Smooth muscle cell of the brain vasculature (primary cell): Measurements from ENCODE around the gene DNAH10.
"Not testable (repeated sequence)": the region's sequence is repeated elsewhere in the genome, so short reads cannot be mapped to it uniquely, and the experiment has no call there.

ENCODE experiments used
- DNase-seq: peaks from one replicate; pipeline ENCODE4 v3.0.0-alpha.2; 2012; ENCODE audit warnings: low read depth, low spot score

Gene DNAH10

DNA sequence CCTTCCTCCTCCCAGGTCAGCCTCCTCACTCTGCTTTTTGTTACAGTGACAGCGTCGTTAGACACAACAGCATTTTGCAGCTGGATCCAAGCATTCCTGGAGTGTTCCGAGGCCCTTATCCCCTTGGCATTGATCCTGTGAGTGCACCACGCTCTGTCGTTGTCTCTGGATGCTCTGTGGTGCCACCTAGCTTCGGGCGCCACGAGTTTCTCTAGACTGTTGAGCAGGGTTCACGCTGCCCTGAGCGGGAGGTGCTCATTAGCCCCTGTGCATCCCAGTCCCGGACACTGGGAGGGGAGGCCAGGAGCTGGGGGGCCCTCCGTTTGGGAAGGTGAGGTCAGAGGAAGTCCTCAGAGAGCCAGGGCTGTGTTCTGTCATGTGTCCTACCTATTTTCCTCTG is 17.3 kb upstream of the DNAH10 start:
- no peak for DNase-seq

DNA sequence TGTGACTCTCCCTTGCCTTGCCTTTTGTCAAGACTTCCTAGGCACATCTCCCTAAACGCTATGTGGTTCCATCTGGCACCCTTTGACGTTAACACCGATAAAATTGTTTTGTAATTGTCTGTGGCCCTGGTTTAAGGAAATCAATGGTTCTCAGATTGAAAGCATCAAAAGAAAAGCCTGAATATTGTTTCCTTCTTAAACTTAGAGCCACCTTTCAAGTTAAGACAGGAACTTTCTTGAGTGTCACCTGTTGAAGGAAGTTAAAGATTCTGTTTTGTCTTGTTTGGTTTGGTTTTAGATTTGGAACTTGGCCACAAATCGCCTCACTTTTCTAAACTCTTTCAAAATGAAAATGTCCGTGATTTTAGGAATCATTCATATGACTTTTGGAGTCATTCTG is 14.8 kb upstream of the DNAH10 start:
- DNase-seq: no peak

DNA sequence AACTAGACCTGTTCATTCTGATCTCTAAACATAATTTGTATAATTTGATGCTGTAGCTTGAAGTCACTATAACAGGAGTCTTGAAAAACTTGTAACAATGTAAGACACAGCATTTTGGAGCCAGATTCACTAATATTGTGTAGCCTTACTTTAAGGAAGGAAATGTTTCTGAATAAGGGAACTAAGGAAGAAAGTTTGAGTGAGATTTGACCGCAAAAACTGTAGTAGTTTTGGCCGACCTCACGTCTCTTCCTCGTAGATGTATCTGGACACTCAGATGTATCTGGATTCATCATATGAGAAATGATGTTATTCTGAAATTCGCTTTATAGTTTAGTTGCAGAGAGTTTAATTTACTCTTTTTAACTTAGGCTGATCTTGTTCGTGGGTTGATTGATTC is 13.9 kb upstream of the DNAH10 start:
- DNase-seq: no peak

DNA sequence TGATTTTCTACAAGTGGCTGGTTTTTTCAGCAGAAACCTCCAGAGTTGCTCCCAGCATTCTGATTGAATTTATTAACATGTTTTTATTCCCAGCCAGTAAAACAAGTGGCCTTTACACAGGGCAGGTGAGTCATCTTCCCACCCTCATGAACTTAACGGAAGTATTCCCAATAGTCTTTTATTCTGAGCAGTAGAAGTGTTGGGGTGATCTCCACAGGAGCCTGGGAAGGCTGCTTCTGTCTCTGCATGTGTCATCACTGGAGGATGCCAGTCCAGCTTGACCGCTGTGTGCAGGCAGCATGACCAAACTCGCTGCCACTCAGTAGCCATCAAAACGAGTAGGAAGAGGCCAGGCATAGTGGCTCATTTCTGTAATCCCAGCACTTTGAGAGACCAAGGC is 13.4 kb upstream of the DNAH10 start:
- DNase-seq: peak; percentile 39

DNA sequence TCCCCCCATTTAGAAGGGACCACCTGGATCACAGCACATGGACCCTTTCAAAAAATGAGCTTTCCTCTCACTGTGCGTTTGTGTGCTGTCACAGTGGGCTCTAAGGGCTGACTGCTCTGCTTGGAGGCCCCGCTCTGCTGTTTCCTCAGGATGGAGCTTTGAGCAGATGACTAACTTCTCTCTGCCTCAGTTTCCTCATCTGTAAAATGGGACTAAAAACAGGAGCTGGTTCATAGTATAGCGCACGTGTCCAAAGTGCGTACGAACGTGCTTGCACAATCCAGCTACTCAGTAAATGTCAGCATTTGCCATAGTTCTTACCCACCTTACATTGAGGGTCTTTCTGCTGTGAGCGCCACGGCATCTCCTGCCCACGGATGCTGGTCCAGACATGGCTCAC is 12.7 kb upstream of the DNAH10 start:
- DNase-seq: no peak

DNA sequence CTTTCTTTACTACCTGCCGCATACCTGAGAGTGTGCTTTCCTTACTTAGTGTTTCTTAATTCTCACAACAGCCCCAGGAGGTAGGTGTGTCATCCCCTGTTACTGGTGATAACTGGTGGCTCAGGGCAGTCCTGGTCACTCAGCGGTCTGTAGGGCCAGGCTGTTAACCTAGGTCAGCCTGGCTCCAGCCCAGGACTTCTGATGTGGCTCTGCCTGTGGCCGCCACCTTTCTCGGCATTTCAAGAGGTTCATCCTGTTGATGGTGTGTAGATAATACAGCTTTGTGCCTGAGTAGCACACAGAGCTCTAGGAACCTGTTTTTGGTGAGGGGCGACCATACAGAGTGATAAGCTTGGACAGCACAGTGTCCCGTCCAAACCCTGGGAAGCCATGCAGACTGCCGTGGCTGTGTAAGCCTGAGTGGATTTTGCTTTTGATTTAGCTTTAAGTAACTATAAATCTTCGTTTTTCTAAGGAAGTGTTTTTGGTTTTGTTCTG is 11.9 kb upstream of the DNAH10 start:
- no peak for DNase-seq

DNA sequence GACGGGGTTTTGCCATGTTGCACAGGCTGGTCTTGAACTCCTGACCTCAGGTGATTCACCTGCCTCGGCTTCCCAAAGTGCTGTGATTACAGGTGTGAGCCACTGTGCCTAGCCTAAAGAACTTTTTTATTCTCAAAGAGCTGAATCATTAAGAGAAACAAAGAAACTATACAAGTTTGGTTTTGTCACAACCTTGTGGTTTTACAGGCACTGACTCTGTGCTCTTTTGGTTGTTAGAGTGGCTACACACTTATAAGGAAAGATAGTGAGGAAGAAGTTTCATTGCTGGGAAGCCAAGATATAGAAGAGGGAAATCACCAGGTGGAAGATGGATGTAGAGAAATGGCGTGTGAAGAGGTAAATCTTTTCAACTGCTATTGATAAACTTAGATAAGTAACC is 10.1 kb upstream of the DNAH10 start:
- no peak for DNase-seq

DNA sequence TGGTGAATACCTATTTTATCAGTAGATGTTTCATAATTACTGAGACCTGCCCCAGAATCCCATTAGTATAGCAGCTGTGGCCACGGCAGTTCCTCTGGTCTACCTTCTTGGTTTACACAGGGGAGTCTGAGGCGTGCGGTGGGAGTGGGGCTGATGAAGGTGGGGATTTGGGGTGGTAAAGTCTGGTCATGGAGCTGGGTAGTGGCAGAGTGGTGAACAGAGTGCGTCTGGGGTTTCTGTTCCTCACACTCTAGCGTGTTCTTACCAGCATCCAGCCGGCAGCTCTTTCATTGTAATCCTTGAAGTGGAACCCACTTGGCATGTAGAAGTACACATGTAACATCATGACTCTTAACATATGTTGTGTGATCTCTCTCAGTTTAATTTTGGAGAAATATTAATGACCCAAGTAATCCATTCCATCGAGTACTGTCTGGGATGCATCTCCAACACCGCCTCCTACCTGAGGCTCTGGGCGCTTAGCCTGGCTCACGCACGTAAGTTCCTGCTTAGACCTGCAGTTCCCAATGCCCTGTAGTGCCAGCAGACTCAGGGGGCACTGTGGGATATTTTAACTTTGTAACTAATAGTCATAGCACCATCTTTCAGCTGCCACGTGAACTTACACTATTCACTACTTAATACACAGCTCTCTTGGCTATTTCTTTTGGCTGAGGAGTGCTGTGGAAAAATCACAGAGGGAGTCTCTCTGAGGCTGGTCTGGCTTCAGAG is 7.9 kb upstream of the DNAH10 start:
- DNase-seq: no peak

DNA sequence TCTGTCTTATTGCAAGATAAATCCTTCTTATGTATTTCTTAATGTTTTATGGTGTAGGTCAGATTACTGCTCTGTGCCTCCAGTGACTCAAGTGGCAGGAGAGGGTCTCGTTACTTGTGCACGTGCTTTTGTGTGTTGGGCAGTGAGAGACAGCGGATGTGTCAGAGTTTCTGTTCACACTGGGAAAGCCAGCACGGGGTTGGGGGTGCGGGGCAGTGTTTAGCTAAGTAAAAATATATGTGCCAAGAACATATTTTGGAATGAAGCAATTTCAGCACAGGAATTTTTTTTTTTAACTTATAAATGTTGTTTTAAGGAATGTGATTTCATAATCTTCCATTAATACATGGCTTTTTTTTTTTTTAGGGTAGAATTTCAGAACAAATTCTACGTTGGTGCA is 4.5 kb upstream of the DNAH10 start:
- no peak for DNase-seq

DNA sequence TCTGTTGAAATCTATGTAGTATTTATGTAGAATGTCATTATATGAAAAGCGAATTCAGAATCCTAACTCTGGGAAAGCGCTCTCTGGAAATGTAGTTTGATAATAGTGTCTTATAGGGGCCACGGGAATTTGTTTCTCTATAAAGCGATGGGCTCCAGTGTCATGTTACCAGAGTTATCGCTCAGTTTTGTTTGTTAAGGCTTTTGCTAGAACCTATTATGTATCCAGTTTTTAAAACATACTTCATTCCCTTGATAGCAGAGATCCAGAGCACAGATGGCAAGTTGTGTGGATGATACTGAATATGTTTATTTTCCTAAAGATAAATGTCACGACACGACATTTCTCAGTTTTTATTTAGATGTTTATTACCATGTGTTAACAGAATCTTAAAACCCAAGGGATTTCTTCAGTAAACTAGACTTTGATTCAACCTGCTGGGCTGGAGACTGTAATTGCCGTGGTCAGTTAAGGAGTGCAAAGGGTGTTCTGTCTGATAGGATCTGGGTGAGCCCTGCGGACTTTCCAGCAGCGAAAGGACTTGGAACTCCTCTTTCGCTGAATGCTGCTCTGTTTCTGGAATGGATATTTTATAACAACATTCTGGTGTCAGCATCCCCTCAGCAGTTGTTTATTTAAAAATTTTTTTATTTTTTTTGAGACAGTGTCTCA is 1.7 kb upstream of the DNAH10 start:
- no peak for DNase-seq

DNA sequence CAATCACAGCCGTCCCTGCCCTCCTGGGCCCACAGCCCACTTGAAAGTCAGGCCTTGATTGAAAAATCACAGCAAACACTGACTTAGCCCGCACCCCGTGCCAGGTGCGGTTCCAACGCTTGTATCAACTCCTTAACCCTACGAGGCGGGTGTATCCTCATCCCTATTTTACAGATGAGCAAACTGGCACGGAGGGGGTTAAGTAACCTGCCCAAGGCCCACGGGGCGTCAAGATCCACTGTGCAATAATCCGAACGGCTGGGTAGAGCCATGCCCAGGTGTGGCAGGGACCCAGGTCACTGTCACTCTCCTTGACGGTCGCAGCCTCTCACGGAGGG is 583 bp downstream of the DNAH10 start:
- no peak for DNase-seq

DNA sequence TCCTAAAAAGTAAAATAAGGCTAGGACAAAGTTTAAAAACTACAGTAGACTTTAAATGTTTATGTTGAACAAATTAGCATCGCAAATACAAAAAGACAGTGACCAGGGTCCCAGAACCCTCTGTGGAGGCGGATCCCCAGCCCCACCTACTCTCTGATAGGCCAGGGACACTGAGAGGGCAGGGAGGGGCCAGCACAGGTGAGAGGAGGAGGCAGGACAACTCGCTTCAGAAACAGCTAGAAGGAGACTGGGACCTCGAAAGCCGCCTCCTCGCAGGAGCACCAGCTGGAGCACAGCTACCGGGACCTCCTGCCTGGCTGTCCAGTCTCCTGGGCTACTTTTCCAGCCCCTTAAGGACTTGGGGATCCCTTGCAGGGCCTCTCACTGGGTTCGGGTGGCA is 992 bp downstream of the DNAH10 start:
- no peak for DNase-seq

DNA sequence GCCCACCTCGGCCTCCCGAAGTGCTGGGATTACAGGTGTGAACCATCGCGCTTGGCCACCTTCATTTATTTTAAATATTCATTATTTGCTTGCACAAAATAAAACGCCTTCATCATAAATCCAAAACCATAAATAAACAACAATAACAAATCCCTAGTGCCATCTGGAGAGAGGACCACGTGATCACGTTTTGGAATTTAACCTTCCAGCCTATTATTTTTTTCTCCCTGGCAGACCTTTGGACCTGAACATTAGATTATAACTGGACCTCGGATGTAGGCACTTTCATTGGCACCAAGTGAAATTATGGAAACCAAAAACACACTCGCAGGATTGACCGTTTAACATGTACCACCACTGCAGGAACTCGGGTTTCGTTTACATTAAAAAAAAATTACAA is 2.0 kb downstream of the DNAH10 start:
- no peak for DNase-seq

DNA sequence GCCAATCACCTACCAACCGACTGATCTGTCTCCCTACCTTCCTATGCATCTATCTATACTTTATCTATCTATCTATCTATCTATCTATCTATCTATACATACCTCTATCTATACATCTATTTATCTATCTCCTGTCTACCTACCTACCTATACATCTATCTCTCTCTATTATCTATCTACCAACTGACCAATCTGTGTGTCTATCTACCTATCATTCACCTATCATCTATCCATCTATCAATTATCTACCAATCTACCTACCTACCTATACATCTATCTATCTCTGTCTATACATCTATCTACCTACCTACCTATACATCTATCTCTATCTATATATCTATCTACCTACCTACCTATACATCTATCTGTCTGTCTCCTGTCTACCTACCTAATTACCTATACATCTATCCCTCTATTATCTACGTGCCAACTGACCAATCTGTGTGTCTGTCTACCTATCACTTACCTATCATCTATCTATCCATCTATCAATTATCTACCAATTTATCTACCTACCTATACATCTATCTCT is 3.5 kb downstream of the DNAH10 start:
- DNase-seq: no peak

DNA sequence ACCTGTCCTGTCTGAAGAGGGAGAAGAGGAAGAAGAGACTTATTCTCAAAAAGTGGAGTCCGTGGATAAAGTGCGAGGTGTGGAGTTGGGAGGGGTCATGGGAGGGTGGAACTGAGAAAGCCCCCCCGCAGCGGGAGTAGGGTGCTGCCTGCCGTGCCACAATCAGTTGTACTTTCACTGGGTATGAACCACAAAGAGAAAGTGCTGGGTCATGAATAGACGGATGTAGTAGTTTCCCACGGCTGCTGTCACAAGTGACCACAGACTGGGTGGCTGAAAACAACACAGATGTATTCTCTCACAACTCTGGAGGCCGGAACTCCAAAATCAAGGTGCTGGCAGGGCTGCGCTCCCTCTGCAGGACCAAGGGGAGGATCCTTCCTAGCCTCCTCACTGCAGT is 5.5 kb downstream of the DNAH10 start:
- no peak for DNase-seq

DNA sequence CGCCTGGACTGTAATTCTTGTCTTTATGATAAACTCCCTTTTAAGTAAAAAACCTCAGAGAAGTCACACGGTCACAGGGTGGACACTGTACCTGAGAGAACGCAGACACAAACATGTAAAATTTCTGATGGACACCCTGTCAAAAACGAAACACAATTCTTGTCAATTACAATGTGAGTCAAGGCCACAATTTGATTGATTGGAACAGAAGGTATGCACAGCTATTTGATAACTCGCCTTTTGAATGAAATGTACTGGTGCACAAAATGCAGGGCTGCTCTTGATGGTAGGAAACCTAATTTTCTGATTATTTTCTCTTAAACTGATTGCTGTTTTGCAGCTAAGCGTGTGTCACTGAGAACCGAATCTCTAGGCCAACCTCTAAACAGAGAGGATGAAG is 9.2 kb downstream of the DNAH10 start:
- DNase-seq: no peak

DNA sequence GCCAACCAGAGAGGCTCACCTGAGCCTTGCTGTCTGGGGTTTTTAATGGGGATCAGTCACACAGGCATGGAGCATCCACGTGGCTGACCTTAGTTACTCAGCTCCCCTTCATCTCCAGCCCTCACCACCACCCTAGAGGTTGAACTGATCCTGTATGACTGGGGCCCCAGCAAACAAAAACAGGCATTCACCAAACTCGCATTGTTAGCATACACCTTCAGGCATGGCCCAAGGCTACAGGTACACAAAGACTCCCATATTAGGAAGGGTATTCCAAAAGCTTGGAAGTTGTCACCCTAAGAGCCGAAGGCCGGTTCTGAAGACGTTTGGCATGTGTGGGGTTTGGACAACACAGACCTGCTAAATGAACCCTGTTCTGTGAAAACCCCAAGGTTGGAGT is 10.0 kb downstream of the DNAH10 start:
- no peak for DNase-seq

DNA sequence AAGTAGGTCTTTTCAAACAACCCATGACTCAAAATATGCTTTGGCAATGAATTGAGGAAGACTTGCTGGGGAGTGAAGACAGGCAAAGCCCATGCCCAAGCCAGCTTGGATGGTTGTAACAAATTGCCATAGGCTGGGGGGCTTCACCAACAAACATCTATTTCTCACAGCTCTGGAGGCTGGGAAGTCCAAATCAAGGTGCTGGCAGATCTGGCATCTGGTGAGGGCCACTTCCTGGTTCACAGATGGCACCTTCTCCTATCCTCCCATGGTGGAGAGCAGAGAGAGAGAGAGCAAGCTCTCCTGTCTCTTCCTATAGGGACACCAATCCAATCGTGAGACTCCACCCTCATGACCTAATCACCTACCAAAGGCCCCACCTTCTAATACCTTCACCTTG is 11.3 kb downstream of the DNAH10 start:
- no peak for DNase-seq

DNA sequence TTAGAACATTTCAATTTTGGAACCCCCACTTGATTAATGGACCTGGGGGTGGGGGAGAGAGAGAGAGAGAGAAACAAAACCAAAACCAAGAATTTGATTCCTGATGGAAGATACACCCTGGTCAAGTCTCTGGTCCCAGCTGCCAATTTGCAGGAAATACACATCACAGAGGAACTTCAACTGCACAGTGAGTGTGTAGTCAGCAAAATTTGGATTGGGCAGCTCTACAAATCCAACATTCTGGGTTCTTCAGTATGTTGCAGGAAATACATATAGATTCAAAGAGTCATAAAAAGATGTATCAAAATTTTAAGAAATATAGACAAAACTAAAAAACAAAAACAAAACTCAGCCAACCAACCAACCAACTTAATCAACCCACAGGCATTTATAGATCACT is 17.4 kb downstream of the DNAH10 start:
- no peak for DNase-seq

DNA sequence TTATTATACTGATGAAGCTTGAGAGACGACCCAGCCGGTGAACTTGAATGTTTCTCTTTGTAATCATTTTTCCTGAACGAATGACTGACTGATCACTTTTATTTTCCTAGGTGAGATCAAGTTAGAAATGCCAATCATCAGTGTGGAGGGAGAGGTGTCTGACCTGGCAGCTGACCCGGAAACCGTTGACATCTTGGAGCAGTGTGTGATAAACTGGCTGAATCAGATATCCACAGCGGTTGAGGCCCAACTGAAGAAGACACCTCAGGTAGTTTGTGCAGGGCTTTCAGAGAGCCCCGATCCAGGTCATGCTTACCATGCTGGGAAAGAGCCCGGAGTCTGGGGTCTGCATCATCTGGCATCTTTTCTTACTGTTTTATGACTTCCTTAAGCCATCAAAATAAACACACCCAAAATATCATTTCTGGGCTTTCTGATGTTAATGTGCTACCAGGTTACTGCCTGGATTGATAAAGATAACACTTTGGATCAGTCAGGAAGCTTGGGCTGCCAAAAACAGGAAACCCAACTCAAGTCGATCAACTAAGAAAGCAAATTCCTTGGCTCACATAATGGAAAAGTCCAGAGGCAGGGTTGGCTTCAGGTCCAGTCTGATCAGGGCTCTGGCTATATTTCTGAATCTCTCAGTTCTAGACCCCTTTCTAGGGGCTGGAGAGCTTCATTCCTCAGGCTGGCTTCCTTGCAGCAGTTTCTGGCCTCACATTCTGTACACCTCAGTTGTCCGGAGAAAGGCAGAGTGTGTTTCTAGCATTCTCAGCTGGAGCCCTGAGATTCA is 21.1 kb downstream of the DNAH10 start:
- no peak for DNase-seq

DNA sequence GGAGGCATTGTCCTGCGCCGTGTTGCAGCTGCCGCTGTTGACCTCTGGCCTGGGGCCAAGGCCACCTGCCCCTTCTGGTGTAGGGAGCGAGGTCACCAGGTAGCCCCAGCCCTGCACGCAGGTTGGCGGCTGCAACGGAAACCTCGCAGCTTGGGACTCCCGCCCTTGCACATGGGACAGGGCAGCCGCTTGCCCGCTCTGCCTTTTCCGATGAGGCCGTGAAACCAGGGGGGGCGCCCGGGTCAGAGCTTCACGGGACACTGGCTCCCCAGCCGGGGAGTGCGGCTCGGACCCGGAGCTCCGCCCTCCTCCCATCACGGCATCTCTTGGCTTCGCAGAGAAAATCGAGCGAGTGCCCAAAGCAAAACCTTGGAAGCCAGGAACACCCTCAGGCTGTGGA is 25.4 kb downstream of the DNAH10 start:
- no peak for DNase-seq

DNA sequence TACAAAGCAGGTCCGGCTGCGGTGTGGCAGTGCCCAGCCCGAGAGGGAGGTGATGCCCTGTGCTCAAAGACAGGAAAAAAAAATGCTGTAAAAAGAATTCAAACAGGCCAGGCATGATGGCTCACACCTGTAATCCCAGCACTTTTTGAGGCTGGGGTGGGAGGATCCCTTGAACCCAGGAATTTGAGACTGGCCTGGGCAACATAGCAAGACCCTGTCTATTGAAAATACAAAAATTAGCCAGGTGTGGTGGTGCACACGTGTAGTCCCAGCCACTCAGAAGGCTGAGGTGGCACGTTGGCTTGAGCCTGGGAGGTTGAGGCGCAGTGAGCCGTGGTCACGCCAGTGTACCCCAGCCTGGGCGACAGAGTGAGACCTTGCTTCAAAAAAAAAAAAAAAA is 26.4 kb downstream of the DNAH10 start:
- DNase-seq: no peak

DNA sequence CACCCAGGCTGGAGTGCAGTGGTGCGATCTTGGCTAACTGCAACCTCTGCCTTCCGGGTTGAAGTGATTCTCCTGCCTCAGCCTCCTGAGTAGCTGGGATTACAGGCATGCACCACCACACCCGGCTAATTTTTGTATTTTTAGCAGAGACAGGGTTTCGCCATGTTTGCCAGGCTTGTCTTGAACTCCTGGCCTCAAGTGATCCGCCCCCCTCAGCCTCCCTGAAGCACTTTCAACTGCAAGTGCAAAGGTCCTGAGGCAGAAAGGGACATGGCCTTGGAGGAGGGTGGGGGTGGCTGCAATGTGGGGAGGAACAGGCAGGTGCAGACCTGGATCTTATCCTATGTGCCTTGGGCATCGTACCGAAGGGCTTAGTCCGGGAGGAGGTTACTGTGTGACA is 27.3 kb downstream of the DNAH10 start:
- DNase-seq: not testable (repeated sequence)
